GM06990 (cell line): Measurements from ENCODE around the gene MSI2.
A peak's percentile ranks its signal among the peaks of the same experiment; 100 is the strongest.

Experiments used
- DNase-seq: peaks from one replicate; pipeline ENCODE4 v3.0.0-alpha.2; 2011; ENCODE audit not compliant: insufficient read length; ENCODE audit errors: extremely low read depth
- H3K27me3 ChIP-seq: replicated peaks from 2 replicates; pipeline ENCODE4 v1.6.0; 2011; ENCODE audit warnings: low read length; ENCODE audit not compliant: control insufficient read depth, insufficient read depth
- H3K36me3 ChIP-seq: 2 replicates; pipeline ENCODE4 v1.5.1; 2011; ENCODE audit warnings: low read length; ENCODE audit not compliant: control insufficient read depth, insufficient read depth
- H3K4me3 ChIP-seq: replicated peaks from 2 replicates; pipeline ENCODE4 v1.5.1; 2011; ENCODE audit warnings: low read depth, mild to moderate bottlenecking, control low read depth, low read length
- TF ChIP-seq, protein P1 (sequence below): IDR thresholded peaks from 2 replicates; pipeline ENCODE4 v1.5.1; 2011; ENCODE audit warnings: low read length, control low read depth, mild to moderate bottlenecking, inconsistent platforms; ENCODE audit not compliant: insufficient read depth, poor library complexity, severe bottlenecking

MSI2 gene

DNA sequence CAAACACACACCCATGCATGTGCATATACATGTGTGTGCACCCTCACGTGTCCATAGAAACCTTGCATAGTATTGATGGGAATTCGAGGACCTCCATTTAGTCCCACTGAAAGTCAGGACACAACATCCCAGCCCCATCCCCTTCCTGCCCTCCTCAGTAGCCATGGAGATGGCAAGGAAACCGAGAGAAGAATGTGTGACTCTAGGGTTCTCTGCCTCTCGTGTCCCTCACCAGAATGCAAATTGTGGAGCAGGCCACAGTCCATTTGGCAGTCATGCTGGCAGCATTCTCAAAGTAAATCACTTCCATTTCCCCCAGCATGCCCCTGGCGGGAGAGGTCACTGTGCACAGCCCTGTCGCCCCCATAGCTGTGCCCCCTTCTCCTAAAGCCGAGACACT, 141.1 kb downstream of the MSI2 start:
- no peaks in the 10 kb centered on the region for H3K27me3 ChIP-seq
- H3K36me3 ChIP-seq: peaks cover 7% of the 10 kb centered on the region
- no peak for DNase-seq
- TF ChIP-seq, protein P1, sequence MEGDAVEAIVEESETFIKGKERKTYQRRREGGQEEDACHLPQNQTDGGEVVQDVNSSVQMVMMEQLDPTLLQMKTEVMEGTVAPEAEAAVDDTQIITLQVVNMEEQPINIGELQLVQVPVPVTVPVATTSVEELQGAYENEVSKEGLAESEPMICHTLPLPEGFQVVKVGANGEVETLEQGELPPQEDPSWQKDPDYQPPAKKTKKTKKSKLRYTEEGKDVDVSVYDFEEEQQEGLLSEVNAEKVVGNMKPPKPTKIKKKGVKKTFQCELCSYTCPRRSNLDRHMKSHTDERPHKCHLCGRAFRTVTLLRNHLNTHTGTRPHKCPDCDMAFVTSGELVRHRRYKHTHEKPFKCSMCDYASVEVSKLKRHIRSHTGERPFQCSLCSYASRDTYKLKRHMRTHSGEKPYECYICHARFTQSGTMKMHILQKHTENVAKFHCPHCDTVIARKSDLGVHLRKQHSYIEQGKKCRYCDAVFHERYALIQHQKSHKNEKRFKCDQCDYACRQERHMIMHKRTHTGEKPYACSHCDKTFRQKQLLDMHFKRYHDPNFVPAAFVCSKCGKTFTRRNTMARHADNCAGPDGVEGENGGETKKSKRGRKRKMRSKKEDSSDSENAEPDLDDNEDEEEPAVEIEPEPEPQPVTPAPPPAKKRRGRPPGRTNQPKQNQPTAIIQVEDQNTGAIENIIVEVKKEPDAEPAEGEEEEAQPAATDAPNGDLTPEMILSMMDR: no peak
- no peak overlapping the region for H3K4me3 ChIP-seq

GRCh38 chr17:57399690-57400089, 143.4 kb downstream of the MSI2 start:
- Histone ChIP-seq H3K27me3 (no peaks in the 10 kb centered on the region), H3K4me3 (no peak overlapping the region), H3K36me3 (peaks cover 12% of the 10 kb centered on the region)
- no peak for DNase-seq
- TF ChIP-seq, protein P1: peak; percentile 8

DNA sequence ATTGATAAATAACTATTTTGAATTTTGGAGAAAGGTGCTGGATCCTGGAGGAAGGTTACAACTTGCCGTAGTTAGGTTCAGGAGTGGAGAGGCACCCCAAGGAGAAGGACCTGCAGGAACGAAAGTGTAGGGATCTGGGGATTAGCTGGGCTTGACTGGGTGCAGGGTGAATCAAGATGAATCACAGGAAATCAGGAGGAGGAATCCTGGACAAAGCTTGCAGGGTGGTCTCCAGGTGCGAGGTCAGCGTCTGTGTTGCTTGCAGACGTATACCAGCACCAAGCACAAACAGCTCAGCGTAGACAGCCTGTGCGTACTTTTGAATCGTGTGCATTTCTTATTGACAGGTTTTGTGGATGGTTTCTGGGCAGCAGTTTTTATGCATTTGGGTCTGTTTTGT, 144.3 kb downstream of the MSI2 start:
- TF ChIP-seq, protein P1: no peak
- H3K4me3 ChIP-seq: no peak overlapping the region
- H3K27me3 ChIP-seq: no peaks in the 10 kb centered on the region
- DNase-seq: no peak
- peaks cover 12% of the 10 kb centered on the region for H3K36me3 ChIP-seq

DNA sequence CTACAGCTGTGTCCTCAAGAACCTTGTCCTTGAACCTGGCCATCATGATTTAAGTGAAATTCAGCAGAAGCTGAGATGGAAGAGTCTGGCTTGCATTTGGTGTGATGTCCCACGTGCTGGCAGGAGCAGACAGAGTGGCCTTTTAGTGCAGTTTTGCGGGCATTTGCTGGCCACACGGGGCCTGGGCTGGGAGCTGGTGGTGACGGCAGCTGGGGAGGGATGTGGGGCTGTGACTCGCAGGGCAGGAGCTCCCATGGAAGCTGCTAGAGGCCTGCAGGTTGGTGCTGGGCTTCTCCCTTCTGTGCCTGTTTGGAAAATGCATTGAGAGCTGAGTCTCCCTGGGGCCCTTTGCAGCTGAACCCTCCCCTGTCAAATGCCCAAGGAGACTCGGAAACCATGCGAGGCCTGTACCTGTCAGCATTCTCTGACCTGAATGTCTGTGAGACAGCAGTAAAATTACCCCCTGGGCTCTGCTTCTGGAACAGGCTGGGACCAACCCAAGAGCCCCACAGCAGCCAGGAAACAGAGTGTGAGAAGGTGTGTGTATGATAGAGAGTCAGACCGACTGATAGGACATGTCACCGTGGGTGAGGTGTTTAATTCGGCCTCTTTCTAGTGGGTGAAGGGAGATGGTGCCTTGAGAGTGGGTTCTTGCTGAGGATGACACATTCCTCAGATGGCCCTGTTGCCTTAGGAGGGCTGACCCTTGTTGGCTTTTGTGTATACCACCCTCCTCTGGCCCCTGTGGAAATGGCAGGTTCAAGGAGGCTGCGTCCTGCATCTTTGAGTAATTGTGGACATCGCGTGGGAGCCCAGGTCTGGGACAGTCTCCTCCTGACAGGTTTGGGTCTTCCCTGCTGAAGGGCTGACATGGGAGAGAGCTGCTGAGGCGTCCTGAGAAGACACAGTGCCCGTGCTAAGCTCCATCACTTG, 145.5 kb downstream of the MSI2 start:
- DNase-seq: no peak
- Histone ChIP-seq H3K4me3 (no peak overlapping the region), H3K27me3 (no peaks in the 10 kb centered on the region), H3K36me3 (peaks cover 12% of the 10 kb centered on the region)
- TF ChIP-seq, protein P1: peak; percentile 22

DNA sequence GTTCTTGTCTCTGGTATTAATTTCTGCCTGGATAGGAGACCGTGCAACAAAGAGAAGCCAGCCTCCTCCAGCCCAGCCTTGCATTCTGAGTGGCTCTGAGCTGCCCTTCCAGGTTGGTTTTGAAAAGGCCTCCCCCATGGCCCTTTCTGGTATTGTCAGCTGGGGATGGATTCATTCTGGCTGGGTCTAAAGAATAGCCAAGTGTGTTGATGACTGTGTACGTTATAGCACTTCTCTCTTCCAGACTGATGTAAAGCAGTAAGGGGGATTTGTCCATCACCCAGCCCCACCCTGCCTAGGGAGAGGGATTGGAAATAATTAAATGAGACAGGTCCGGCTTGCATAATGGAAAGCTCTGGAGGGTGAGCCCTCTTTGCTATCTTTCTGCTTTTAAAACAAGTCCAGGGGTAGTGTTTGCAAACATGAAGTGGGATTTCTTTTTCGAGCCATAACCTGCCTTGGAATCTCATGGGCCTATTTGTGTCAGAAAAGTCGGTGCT, 146.4 kb downstream of the MSI2 start:
- no peak for DNase-seq
- Histone ChIP-seq H3K27me3 (no peaks in the 10 kb centered on the region), H3K36me3 (peaks cover 12% of the 10 kb centered on the region), H3K4me3 (no peak overlapping the region)
- TF ChIP-seq, protein P1: no peak

- H3K36me3 ChIP-seq: peaks cover 12% of the 10 kb centered on the region
- no peaks in the 10 kb centered on the region for H3K27me3 ChIP-seq
- no peak overlapping the region for H3K4me3 ChIP-seq
- no peak for DNase-seq
- TF ChIP-seq, protein P1: no peak
These were observed 146.9 kb downstream of the MSI2 start for GRCh38 chr17:57403236-57403635.
